H1 (cell line): ENCODE results near the gene CCR9. TPM values are rescaled to one million over a fixed set of nuclear protein-coding genes. Genes with fewer than 3 reads are reported as not detected.

Source experiments
- BCL11A ChIP-seq, 2 experiments: IDR thresholded peaks; one replicate each; pipeline ENCODE4 v1.6.1; 2011; ENCODE audit warnings: low read depth in 2 of 2, low read length in 2 of 2, mild to moderate bottlenecking in 2 of 2
- CHD7 ChIP-seq: fragments of 300-600 bp; sonication (generic); IDR thresholded peaks from 2 replicates; pipeline ENCODE4 v1.7.1; 2012; ENCODE audit warnings: low read length, moderate library complexity, mild to moderate bottlenecking, inconsistent platforms; ENCODE audit not compliant: insufficient replicate concordance
- CREB1 ChIP-seq: IDR thresholded peaks from 2 replicates; pipeline ENCODE4 v1.6.1; 2012; ENCODE audit warnings: inconsistent platforms
- KDM1A ChIP-seq: fragments of 200-600, 300-600 bp; sonication (generic); IDR thresholded peaks from 2 replicates; pipeline ENCODE4 v1.7.1; 2016; ENCODE audit warnings: mild to moderate bottlenecking, low read length, borderline replicate concordance
- MAFK ChIP-seq: IDR thresholded peaks from 2 replicates; pipeline ENCODE4 v1.6.1; 2012; ENCODE audit warnings: low read depth, mild to moderate bottlenecking, improper control_type of control experiment, low read length
- NRF1 ChIP-seq: IDR thresholded peaks from 2 replicates; pipeline ENCODE4 v1.6.1; 2011; ENCODE audit warnings: mild to moderate bottlenecking, low read depth, low read length, improper control_type of control experiment
- USF2 ChIP-seq: IDR thresholded peaks from 2 replicates; pipeline ENCODE4 v1.6.1; 2011; ENCODE audit warnings: low read length, improper control_type of control experiment
- polyA plus RNA-seq, 7 experiments: library from polyadenylated mRNA; depleted of rRNA in 3 of 7; stranded (reverse) in 5 of 7; unstranded in 2 of 7; fragments of >200 nt in 5 of 7; fragments of 200-250 nt in 2 of 7; gene quantifications; 1 replicate in 5 of 7; 2 replicates in 1 of 7; 4 replicates in 1 of 7; pipeline versions ENCODE4 v1.2.1 to v1.2.3, GENCODE V29; 2011 to 2013; ENCODE audit warnings: missing spikeins in 2 of 7, mixed read lengths in 2 of 7
- total RNA-seq: library from RNA; stranded (reverse); fragmentation: NEBNext Ultra II Directional; extraction: Animal tissue kit (Norgen Biotek cat#: 25700); gene quantifications from 2 replicates; pipeline ENCODE4 v1.2.1, GENCODE V29; 2021

CCR9 gene
- total and polyA plus RNA-seq, 2 of the 8 experiments (the other 6 are each of a cell fraction or from before 2014, with no cell fraction given): not detected

- no peak for TF ChIP-seq CHD7
- TF ChIP-seq KDM1A: no peak
- TF ChIP-seq CREB1: no peak
- no peak for TF ChIP-seq MAFK
- TF ChIP-seq BCL11A (IDR thresholded peaks at IDR 0.05; ENCODE audit: low read depth in 2 of 2, low read length in 2 of 2): no peak
- TF ChIP-seq NRF1: no peak
- TF ChIP-seq USF2: no peak
These were observed 62.0 kb downstream of the CCR9 start (continued) for GRCh38 chr3:45948311-45948781.
